ENCODE measurements around the gene DGKD. TPM values are rescaled to one million over a fixed set of nuclear protein-coding genes. Genes with fewer than 3 reads are reported as not detected.

Gene DGKD
- total and polyA plus RNA-seq, 9 of the 15 experiments (the other 6 are each of a cell fraction or from before 2014, with no cell fraction given), result 0.52 to 29.5 (median 10.6) TPM

- TF ChIP-seq NCOA4 (IDR thresholded peaks at IDR 0.05; ENCODE audit: partially characterized antibody) (no peak), ZNF174 (CRISPR knock-in tag; IDR thresholded peaks at IDR 0.05) (no peak), ZNF507 (tag; conservative IDR thresholded peaks at IDR 0.05) (no peak)
These were observed 87.7 kb downstream of the DGKD start (continued) for GRCh38 chr2:233442028-233442310.

GRCh38 chr2:233443511-233444183 lies 89.4 kb downstream of the DGKD start:
- H3K9ac ChIP-seq (ENCODE audit: insufficient read depth in 1 of 2, low read depth in 2 of 2, low read length in 2 of 2), result no peak overlapping the region; a peak in 1 of 4 replicates
- no peaks in the 10 kb centered on the region for H3K27me3 ChIP-seq (ENCODE audit: control insufficient read depth in 2 of 2, insufficient read depth in 2 of 2, low read length in 2 of 2)
- no peaks in the 10 kb centered on the region for H3K9me1 ChIP-seq (ENCODE audit: control insufficient read depth, insufficient read depth, low read length)
- H3K4me1 ChIP-seq (replicated peaks in 1 of 2; ENCODE audit: control insufficient read depth in 2 of 2, insufficient read depth in 2 of 2, low read length in 2 of 2), result no peaks in the 10 kb centered on the region; a peak in 2 of 5 replicates
- H3K4me2 ChIP-seq (ENCODE audit: insufficient read depth, low read length), result no peak overlapping the region
- no peaks in the 10 kb centered on the region for H3K9me3 ChIP-seq (replicated peaks; ENCODE audit: control insufficient read depth, insufficient read depth, low read depth, low read length)
- in situ Hi-C loops (cut with MboI), result no loop called here
- BruUV-seq (replicated peaks), result no TSS peak
- DNase-seq (ENCODE audit: extremely low read depth in 1 of 4, low spot score in 3 of 4) (peak; percentile 74 to 76 (median 75)), FAIRE-seq (peak; percentile 86), ATAC-seq (peak; percentile 92)
- 38% methylated on average over 10 of the region's 18 CpGs for WGBS (ENCODE audit: insufficient coverage, low coverage, missing lambda C conversion rate)
- ChIA-PET POLR2A (interaction anchor here (0.6 to 1.0 kb wide), 3 partner anchors 23 to 703 kb away, joined by 3 to 4 read pairs (median 3); no protein-coding TSS in a partner anchor), CTCF (ENCODE audit: low intra/inter-chr PET ratio) (interaction anchor here (1.2 to 3.5 kb wide), 2 partner anchors 39 to 682 kb away, joined by 4 to 36 read pairs; no protein-coding TSS in a partner anchor)
- H3K27ac ChIP-seq (ENCODE audit: extremely low read depth, low read depth, low read length), result no peak overlapping the region
- H3K79me2 ChIP-seq (ENCODE audit: control insufficient read depth, insufficient read depth, low read length), result no peaks in the 10 kb centered on the region
- H4K20me1 ChIP-seq (replicated peaks; ENCODE audit: control insufficient read depth, insufficient read depth, low read length), result no peaks in the 10 kb centered on the region
- peaks cover 29% of the 10 kb centered on the region; the same call in 2 of the 3 replicates for H3K36me3 ChIP-seq (ENCODE audit: control insufficient read depth, insufficient read depth, low read length)
- H3K4me3 ChIP-seq, result no peak overlapping the region
- H2AFZ ChIP-seq (ENCODE audit: low read depth, low read length), result no peak overlapping the region
- intact Hi-C loops (cut with micrococcal nuclease), result loop anchor here (1.0 to 10.0 kb wide), 2 partner anchors 39 to 179 kb away; no protein-coding TSS in a partner anchor
- TF ChIP-seq ARID2 (IDR thresholded peaks at IDR 0.05), result 0 out of 2 replicates have a peak, but pooled peaks have one; percentile 35
- no peak for TF ChIP-seq ATF4 (CRISPR knock-in tag; IDR thresholded peaks at IDR 0.05)
- no peak for TF ChIP-seq ZKSCAN8 (CRISPR knock-in tag; IDR thresholded peaks at IDR 0.05)
- TF ChIP-seq SMC3 (conservative IDR thresholded peaks at IDR 0.05; ENCODE audit: insufficient read depth, low read depth, low read length), result peak; percentile 52
- TF ChIP-seq RBM15 (IDR thresholded peaks at IDR 0.05; ENCODE audit: insufficient read depth, low read length), result no peak
- TF ChIP-seq IRF1 (CRISPR knock-in tag; IDR thresholded peaks at IDR 0.05; ENCODE audit: borderline replicate concordance), result no peak
- TF ChIP-seq RAD21 (CRISPR knock-in tag; conservative IDR thresholded peaks at IDR 0.05 in 1 of 2, IDR thresholded peaks at IDR 0.05 in 1 of 2), result peak; percentile 76 to 88
- no peak for TF ChIP-seq KAT2B (IDR thresholded peaks at IDR 0.05; ENCODE audit: low read depth, low read length)
- TF ChIP-seq PHF21A (IDR thresholded peaks at IDR 0.05; ENCODE audit: borderline replicate concordance, low read depth), result no peak
- no peak for TF ChIP-seq PATZ1 (CRISPR knock-in tag; IDR thresholded peaks at IDR 0.05; ENCODE audit: borderline replicate concordance)
- peak; percentile 80 to 88 (median 81) for TF ChIP-seq CTCF (IDR thresholded peaks at IDR 0.05 in 2 of 3, conservative IDR thresholded peaks at IDR 0.05 in 1 of 3; ENCODE audit: insufficient read depth in 2 of 3, low read depth in 1 of 3, low read length in 3 of 3)
